Nephron (organoid): Measurements from ENCODE around the gene DGKH.

Source experiments
- H3K27ac Mint-ChIP-seq, 3 experiments: 2 replicates each; pipeline ENCODE4 v1.8.0; 2020; ENCODE audit warnings: mixed read lengths in 3 of 3, mild to moderate bottlenecking in 2 of 3, moderate library complexity in 1 of 3
- H3K27me3 Mint-ChIP-seq: 2 replicates; pipeline ENCODE4 v1.8.0; 2021; ENCODE audit warnings: low read depth, mild to moderate bottlenecking, moderate library complexity, mixed read lengths
- H3K36me3 Mint-ChIP-seq: 2 replicates; pipeline ENCODE4 v1.8.0; 2020; ENCODE audit warnings: low read depth, mixed read lengths
- H3K4me1 Mint-ChIP-seq: 2 replicates; pipeline ENCODE4 v1.8.0; 2020; ENCODE audit warnings: mixed read lengths
- H3K4me3 Mint-ChIP-seq, 3 experiments: 2 replicates each; pipeline ENCODE4 v1.8.0; 2020; ENCODE audit warnings: mild to moderate bottlenecking in 3 of 3, mixed read lengths in 3 of 3, moderate library complexity in 2 of 3
- H3K9me3 Mint-ChIP-seq: 2 replicates; pipeline ENCODE4 v1.8.0; 2020; ENCODE audit warnings: mixed read lengths
- TF ChIP-seq, protein P1 (sequence below), 3 experiments: fragments of 200-600 bp; sonication (generic); IDR thresholded peaks; one replicate each; pipeline ENCODE4 v1.5.0; 2021; ENCODE audit warnings: antibody characterized with exemption in 3 of 3; ENCODE audit not compliant: unreplicated experiment in 3 of 3

The DGKH gene

DNA sequence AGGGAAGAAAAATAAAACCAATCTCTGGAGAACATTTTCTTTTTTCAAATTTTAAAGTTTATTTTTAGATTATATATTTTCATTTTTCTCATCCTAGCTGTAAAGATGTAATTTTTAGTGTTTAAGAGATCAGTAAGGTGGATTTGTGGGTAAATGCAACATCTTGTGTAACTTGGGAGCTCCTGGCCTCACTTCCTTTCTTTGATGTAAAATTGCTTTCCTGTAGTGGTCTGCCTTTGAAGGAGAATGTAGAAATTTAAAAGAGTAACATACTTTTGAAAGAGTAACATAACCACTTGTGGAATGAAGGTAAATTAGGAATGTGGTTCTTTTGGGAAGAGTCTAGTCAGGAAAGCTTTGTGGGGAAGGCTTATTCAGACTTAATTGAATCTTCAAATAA is 127.8 kb downstream of the DGKH start:
- H3K27me3 Mint-ChIP-seq = no peaks in the 10 kb centered on the region
- H3K36me3 Mint-ChIP-seq = peaks cover 40% of the 10 kb centered on the region
- H3K9me3 Mint-ChIP-seq = no peaks in the 10 kb centered on the region
- peak overlapping the region in 1 of 3 experiments; percentile 12 for H3K27ac Mint-ChIP-seq
- no peaks in the 10 kb centered on the region for H3K4me1 Mint-ChIP-seq
- no peak overlapping the region for H3K4me3 Mint-ChIP-seq
- TF ChIP-seq, protein P1, sequence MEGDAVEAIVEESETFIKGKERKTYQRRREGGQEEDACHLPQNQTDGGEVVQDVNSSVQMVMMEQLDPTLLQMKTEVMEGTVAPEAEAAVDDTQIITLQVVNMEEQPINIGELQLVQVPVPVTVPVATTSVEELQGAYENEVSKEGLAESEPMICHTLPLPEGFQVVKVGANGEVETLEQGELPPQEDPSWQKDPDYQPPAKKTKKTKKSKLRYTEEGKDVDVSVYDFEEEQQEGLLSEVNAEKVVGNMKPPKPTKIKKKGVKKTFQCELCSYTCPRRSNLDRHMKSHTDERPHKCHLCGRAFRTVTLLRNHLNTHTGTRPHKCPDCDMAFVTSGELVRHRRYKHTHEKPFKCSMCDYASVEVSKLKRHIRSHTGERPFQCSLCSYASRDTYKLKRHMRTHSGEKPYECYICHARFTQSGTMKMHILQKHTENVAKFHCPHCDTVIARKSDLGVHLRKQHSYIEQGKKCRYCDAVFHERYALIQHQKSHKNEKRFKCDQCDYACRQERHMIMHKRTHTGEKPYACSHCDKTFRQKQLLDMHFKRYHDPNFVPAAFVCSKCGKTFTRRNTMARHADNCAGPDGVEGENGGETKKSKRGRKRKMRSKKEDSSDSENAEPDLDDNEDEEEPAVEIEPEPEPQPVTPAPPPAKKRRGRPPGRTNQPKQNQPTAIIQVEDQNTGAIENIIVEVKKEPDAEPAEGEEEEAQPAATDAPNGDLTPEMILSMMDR (IDR thresholded peaks at IDR 0.05; ENCODE audit: unreplicated experiment in 3 of 3) = no peak

- no peaks in the 10 kb centered on the region for H3K9me3 Mint-ChIP-seq
- H3K36me3 Mint-ChIP-seq = peaks cover 41% of the 10 kb centered on the region
- no peaks in the 10 kb centered on the region for H3K4me1 Mint-ChIP-seq
- H3K27ac Mint-ChIP-seq = no peak overlapping the region
- no peak overlapping the region for H3K4me3 Mint-ChIP-seq
- no peaks in the 10 kb centered on the region for H3K27me3 Mint-ChIP-seq
- TF ChIP-seq, protein P1 (IDR thresholded peaks at IDR 0.05; ENCODE audit: unreplicated experiment in 3 of 3) = no peak
Observed at GRCh38 chr13:42177189-42177588, 128.7 kb downstream of the DGKH start.

- Mint-ChIP-seq H3K36me3 (peaks cover 23% of the 10 kb centered on the region), H3K27me3 (no peaks in the 10 kb centered on the region), H3K27ac (no peak overlapping the region), H3K9me3 (no peaks in the 10 kb centered on the region), H3K4me3 (no peak overlapping the region), H3K4me1 (no peaks in the 10 kb centered on the region)
- TF ChIP-seq, protein P1 (IDR thresholded peaks at IDR 0.05; ENCODE audit: unreplicated experiment in 3 of 3) = no peak
Observed at GRCh38 chr13:42181381-42181953, 133.0 kb downstream of the DGKH start.

DNA sequence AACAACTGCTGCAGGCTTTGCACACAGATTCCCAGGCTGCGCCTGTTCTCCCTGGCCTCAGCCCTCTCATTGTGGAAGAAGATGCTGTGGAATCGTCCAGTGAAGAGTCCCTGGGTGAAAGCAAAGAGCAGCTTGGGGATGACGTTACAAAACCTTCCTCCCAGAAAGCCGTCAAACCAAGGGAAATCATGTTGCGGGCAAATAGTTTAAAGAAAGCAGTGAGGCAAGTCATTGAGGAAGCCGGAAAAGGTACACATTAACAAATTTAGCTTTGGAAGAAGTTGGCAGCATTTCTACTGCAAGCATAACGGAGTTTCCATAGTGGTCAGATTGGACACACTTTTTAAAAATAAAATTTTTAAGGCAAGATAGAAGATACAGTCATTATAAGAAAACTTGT is 140.6 kb downstream of the DGKH start:
- H3K9me3 Mint-ChIP-seq = no peaks in the 10 kb centered on the region
- H3K27me3 Mint-ChIP-seq = no peaks in the 10 kb centered on the region
- TF ChIP-seq, protein P1 (IDR thresholded peaks at IDR 0.05; ENCODE audit: unreplicated experiment in 3 of 3) = no peak
- H3K4me3 Mint-ChIP-seq = no peak overlapping the region
- H3K36me3 Mint-ChIP-seq = peaks cover 34% of the 10 kb centered on the region
- H3K27ac Mint-ChIP-seq = peak overlapping the region; percentile 38 to 82 (median 67)
- no peaks in the 10 kb centered on the region for H3K4me1 Mint-ChIP-seq

GRCh38 chr13:42190529-42190928 is 142.1 kb downstream of the DGKH start:
- Mint-ChIP-seq H3K4me1 (no peaks in the 10 kb centered on the region), H3K9me3 (no peaks in the 10 kb centered on the region), H3K27ac (no peak overlapping the region), H3K4me3 (no peak overlapping the region), H3K36me3 (peaks cover 39% of the 10 kb centered on the region), H3K27me3 (no peaks in the 10 kb centered on the region)
- TF ChIP-seq, protein P1 (IDR thresholded peaks at IDR 0.05; ENCODE audit: unreplicated experiment in 3 of 3) = no peak

- TF ChIP-seq, protein P1 (IDR thresholded peaks at IDR 0.05; ENCODE audit: unreplicated experiment in 3 of 3) = no peak
- Mint-ChIP-seq H3K27ac (no peak overlapping the region), H3K36me3 (peaks cover 33% of the 10 kb centered on the region), H3K27me3 (no peaks in the 10 kb centered on the region), H3K9me3 (no peaks in the 10 kb centered on the region), H3K4me1 (no peaks in the 10 kb centered on the region), H3K4me3 (no peak overlapping the region)
Observed at GRCh38 chr13:42211704-42212464, 163.4 kb downstream of the DGKH start.
